Loucy (cell line): ENCODE measurements around the gene ZNF775.

ENCODE experiments used
- H2AFZ ChIP-seq: fragments of 200-600 bp; sonication (generic); 2 replicates; pipeline ENCODE4 v1.6.0; 2016; ENCODE audit warnings: antibody characterized with exemption, mild to moderate bottlenecking, low read length, moderate library complexity
- H3F3A ChIP-seq: fragments of 200-600 bp; 2 replicates; pipeline ENCODE4 v1.6.0; 2016; ENCODE audit warnings: antibody characterized with exemption, low read depth, mild to moderate bottlenecking
- H3K27me3 ChIP-seq: fragments of 200-600 bp; sonication (generic); 2 replicates; pipeline ENCODE4 v1.6.1; 2014; ENCODE audit warnings: low read length, mild to moderate bottlenecking; ENCODE audit not compliant: insufficient read depth, poor library complexity, severe bottlenecking
- H3K36me3 ChIP-seq: fragments of 200-600 bp; sonication (generic); 2 replicates; pipeline ENCODE4 v1.6.1; 2016; ENCODE audit warnings: low read length; ENCODE audit not compliant: insufficient read depth
- H3K4me1 ChIP-seq: fragments of 200-600 bp; sonication (generic); 2 replicates; pipeline ENCODE4 v1.5.1; 2014; ENCODE audit warnings: low read length, mild to moderate bottlenecking; ENCODE audit not compliant: insufficient read depth, poor library complexity, severe bottlenecking
- H3K4me2 ChIP-seq: fragments of 200-600 bp; sonication (generic); 2 replicates; pipeline ENCODE4 v1.6.0; 2014; ENCODE audit warnings: antibody characterized with exemption, low read length, low read depth, mild to moderate bottlenecking; ENCODE audit not compliant: poor library complexity, severe bottlenecking
- H3K4me3 ChIP-seq: fragments of 200-600 bp; sonication (generic); 2 replicates; pipeline ENCODE4 v1.5.1; 2014; ENCODE audit warnings: low read length, mild to moderate bottlenecking, mixed read lengths; ENCODE audit not compliant: poor library complexity, severe bottlenecking
- H3K79me2 ChIP-seq: fragments of 200-600 bp; sonication (generic); 2 replicates; pipeline ENCODE4 v1.6.1; 2014; ENCODE audit warnings: low read length; ENCODE audit not compliant: insufficient read depth
- H3K9ac ChIP-seq: fragments of 200-600 bp; sonication (generic); 2 replicates; pipeline ENCODE4 v1.6.0; 2014; ENCODE audit warnings: mild to moderate bottlenecking, low read depth, low read length, moderate library complexity; ENCODE audit not compliant: poor library complexity, severe bottlenecking
- H3K9me2 ChIP-seq: fragments of 200-600 bp; sonication (generic); replicated peaks from 2 replicates; pipeline ENCODE4 v1.6.1; 2016; ENCODE audit warnings: low read depth, low read length, mixed read lengths
- H3K9me3 ChIP-seq: fragments of 200-600 bp; sonication (generic); 2 replicates; pipeline ENCODE4 v1.6.1; 2014; ENCODE audit warnings: mild to moderate bottlenecking, antibody characterized with exemption, low read length, low read depth; ENCODE audit not compliant: insufficient read depth
- H4K20me1 ChIP-seq: fragments of 200-600 bp; sonication (generic); 2 replicates; pipeline ENCODE4 v1.6.0; 2014; ENCODE audit warnings: antibody characterized with exemption, low read length, mild to moderate bottlenecking; ENCODE audit not compliant: insufficient read depth, poor library complexity, severe bottlenecking
- EZH2phosphoT487 ChIP-seq: fragments of 200-600 bp; IDR thresholded peaks from 2 replicates; pipeline ENCODE4 v1.6.1; 2018; ENCODE audit warnings: antibody characterized with exemption, mild to moderate bottlenecking, moderate library complexity, borderline replicate concordance
- TF ChIP-seq, protein P1 (sequence below): fragments of 200-600 bp; sonication (generic); conservative IDR thresholded peaks from 2 replicates; pipeline ENCODE4 v1.5.1; 2014; ENCODE audit warnings: mild to moderate bottlenecking, antibody characterized with exemption, low read length

The ZNF775 gene

DNA sequence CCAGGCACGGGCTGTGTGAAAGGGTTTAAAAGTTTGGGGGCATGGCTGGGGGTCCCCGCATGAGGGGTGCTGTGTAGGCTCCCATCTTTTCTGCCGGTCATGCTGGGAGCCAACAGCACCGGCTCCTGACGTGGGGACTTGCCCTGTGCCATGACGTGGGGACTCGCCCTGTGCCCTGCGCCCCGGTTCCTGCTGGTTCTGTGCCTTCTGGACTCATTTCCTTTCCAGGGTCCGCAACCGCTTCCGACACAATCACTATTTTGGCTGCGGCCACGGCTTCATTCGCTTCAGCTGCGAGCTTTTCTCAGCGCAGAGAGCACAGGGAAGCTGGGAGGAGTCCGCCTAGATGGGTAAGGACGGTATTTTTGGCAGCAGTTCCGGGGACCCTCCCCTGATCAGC, 63.7 kb downstream of the ZNF775 start:
- H3K36me3 ChIP-seq = no peaks in the 10 kb centered on the region
- H3K4me2 ChIP-seq = no peak overlapping the region
- H3K79me2 ChIP-seq = no peaks in the 10 kb centered on the region
- no peaks in the 10 kb centered on the region for H3K27me3 ChIP-seq
- TF ChIP-seq, protein P1, sequence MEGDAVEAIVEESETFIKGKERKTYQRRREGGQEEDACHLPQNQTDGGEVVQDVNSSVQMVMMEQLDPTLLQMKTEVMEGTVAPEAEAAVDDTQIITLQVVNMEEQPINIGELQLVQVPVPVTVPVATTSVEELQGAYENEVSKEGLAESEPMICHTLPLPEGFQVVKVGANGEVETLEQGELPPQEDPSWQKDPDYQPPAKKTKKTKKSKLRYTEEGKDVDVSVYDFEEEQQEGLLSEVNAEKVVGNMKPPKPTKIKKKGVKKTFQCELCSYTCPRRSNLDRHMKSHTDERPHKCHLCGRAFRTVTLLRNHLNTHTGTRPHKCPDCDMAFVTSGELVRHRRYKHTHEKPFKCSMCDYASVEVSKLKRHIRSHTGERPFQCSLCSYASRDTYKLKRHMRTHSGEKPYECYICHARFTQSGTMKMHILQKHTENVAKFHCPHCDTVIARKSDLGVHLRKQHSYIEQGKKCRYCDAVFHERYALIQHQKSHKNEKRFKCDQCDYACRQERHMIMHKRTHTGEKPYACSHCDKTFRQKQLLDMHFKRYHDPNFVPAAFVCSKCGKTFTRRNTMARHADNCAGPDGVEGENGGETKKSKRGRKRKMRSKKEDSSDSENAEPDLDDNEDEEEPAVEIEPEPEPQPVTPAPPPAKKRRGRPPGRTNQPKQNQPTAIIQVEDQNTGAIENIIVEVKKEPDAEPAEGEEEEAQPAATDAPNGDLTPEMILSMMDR = no peak
- no peak for TF ChIP-seq EZH2phosphoT487
- H3K9me2 ChIP-seq = no peaks in the 10 kb centered on the region
- no peaks in the 10 kb centered on the region for H3F3A ChIP-seq
- H3K4me3 ChIP-seq = no peak overlapping the region
- H2AFZ ChIP-seq = no peak overlapping the region
- H3K9ac ChIP-seq = no peak overlapping the region
- H3K9me3 ChIP-seq = no peaks in the 10 kb centered on the region
- H3K4me1 ChIP-seq = peaks cover 22% of the 10 kb centered on the region
- no peaks in the 10 kb centered on the region for H4K20me1 ChIP-seq

DNA sequence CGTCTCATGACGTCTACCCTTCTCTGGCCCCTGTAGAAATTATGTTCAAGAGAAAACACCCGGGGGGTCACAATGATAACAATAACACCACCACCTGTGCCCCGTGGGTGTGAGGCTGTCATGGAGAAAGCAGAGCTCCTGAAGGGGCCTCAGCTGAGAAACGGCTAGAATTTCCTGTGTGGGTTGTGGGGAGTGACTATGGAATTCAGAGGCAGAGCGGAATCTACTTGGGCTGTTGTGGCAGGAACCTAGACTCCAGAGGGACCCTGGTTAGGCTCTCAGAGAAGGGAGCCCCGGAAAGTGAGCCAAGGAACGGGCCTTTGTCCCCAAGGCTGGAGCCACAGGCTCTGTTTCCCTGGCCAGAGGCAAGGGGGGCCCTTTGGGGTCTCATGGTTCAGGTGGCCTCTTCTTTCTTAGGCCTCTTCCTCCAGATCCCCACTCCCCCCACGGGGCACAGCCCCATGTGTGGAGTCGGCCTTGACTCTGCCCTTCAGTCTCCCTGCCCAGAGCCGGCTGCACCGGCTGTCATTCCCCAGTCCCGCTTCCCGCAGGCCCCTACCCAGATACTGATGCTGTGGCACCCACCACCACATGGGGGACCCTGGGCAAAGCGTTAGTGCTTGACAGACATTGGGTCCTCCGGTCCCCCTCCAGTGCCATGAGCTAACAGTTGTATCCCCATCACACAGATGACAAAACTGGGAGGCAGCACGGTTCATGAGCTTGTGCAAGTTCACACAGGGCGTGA, 64.8 kb downstream of the ZNF775 start:
- H3K4me3 ChIP-seq = no peak overlapping the region
- no peak overlapping the region for H3K4me2 ChIP-seq
- no peaks in the 10 kb centered on the region for H3K79me2 ChIP-seq
- peaks cover 30% of the 10 kb centered on the region for H3K4me1 ChIP-seq
- no peak for TF ChIP-seq EZH2phosphoT487
- TF ChIP-seq, protein P1 = no peak
- H3K27me3 ChIP-seq = no peaks in the 10 kb centered on the region
- H3F3A ChIP-seq = no peaks in the 10 kb centered on the region
- no peaks in the 10 kb centered on the region for H3K9me3 ChIP-seq
- no peak overlapping the region for H3K9ac ChIP-seq
- no peaks in the 10 kb centered on the region for H3K9me2 ChIP-seq
- no peaks in the 10 kb centered on the region for H4K20me1 ChIP-seq
- no peak overlapping the region for H2AFZ ChIP-seq
- no peaks in the 10 kb centered on the region for H3K36me3 ChIP-seq

DNA sequence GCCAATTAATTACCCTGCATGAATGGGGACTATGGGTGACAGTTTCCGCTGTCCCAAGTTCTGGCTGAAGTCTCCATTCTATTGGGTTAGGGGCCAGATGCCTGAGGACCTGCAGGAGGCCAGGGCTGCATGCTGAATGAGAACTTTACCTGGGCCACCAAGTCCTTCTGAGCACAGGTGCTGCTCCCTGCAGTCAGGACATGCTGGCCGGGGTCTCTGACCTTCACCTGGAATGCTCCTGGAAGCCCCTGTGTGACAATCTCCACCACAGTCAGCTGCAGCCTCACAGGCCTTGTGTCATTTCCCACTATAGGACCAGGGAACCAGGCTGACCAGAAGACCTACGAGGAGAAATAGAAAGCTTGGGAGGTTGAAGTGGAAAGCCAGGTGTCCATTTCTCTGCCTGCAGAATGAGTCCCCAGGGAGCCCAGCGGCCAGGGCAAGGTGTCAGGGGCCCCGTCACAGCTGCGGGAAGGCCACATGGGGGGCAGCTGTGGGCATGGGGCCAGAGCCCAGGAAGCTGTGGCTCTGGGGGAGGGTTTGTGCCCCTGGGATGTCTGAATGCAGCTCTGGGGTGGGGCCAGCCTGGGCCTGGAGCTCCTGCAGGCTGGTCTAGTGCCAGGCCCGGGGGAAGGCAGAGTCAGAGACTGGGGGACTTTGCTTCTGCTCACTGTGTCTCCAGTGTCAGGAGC, 65.7 kb downstream of the ZNF775 start:
- H3K36me3 ChIP-seq = no peaks in the 10 kb centered on the region
- peak overlapping the region; percentile 4 for H3K9ac ChIP-seq
- H3K4me1 ChIP-seq = peaks cover 36% of the 10 kb centered on the region
- H4K20me1 ChIP-seq = no peaks in the 10 kb centered on the region
- no peaks in the 10 kb centered on the region for H3K9me2 ChIP-seq
- H2AFZ ChIP-seq = no peak overlapping the region
- no peak overlapping the region for H3K4me2 ChIP-seq
- H3K27me3 ChIP-seq = no peaks in the 10 kb centered on the region
- no peaks in the 10 kb centered on the region for H3K9me3 ChIP-seq
- no peaks in the 10 kb centered on the region for H3K79me2 ChIP-seq
- H3F3A ChIP-seq = no peaks in the 10 kb centered on the region
- TF ChIP-seq, protein P1 = no peak
- no peak for TF ChIP-seq EZH2phosphoT487
- no peak overlapping the region for H3K4me3 ChIP-seq
